ENCODE measurements around the gene LVRN.

Gene LVRN

DNA sequence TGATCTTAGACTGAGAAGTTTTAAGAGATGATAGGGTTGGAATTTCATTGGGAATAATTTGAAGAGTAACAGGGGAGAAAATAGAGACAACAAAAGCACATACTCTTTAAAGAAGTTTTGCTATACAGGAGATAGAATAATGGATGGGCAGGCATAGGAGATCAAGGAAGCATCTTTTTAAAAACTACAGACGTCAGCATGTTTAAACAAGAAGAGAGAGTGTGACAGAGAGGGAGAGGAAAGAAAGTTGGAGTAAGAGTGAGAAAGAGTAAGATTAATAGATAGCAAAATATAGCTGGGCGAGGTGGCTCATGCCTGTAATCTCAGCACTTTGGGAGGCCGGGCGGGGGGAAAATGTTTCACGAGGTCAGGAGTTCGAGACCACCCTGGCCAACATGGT is 5.3 kb upstream of the LVRN start:
- no peak for DNase-seq (ENCODE audit: low read depth)

DNA sequence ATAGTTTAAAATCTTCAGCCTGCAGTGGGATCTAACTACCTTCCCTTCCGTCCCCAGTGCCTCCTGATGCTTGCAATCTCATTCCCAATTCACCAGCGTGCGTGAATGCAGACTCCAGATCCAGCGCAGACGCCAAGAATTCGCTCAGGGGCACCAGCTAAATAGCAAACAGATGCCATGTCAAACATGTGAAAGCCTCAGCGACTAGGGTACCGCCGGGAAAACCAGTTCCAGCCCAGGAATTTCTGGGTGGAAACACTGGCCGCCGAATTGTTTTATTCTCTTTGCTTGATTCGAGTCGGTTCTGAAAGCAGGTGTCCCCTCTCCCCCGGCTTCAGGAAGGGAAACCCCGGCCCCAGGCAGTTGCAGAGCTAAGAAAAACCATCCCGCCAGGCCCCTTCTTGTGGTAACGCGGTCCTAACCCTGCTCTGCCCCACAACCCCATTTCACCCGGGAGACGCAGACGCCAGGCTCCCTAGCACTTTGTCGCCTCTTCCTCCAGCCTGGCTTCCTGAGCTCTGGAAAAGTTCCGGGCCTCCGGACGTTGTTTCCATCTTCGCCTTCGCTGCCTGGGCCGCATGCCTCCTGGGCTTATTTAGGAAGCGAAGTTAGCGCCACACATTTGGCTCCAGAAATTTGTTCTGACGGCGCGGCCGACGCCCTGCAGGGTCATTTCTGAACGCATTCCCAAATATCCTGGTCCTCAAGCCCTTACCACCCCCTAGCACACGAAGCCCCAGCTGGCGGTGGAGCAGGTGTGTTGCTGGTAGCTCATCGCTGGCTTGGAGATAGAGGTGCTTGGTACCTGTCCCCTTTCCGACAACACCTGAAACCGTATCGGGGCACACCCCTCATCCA is 665 bp upstream of the LVRN start:
- DNase-seq (ENCODE audit: low read depth): no peak

DNA sequence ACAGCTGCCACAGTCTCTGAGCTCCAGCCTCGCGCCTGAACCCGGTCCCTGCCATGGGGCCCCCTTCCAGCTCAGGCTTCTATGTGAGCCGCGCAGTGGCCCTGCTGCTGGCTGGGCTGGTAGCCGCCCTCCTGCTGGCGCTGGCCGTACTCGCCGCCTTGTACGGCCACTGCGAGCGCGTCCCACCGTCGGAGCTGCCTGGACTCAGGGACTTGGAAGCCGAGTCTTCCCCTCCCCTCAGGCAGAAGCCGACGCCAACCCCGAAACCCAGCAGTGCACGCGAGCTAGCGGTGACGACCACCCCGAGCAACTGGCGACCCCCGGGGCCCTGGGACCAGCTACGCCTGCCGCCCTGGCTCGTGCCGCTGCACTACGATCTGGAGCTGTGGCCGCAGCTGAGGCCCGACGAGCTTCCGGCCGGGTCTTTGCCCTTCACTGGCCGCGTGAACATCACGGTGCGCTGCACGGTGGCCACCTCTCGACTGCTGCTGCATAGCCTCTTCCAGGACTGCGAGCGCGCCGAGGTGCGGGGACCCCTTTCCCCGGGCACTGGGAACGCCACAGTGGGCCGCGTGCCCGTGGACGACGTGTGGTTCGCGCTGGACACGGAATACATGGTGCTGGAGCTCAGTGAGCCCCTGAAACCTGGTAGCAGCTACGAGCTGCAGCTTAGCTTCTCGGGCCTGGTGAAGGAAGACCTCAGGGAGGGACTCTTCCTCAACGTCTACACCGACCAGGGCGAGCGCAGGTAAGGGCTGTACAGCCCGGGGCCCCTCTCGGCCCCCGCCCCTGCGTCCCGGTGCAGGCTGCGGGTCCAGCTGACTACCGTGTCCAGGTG is 509 bp downstream of the LVRN start:
- DNase-seq (ENCODE audit: low read depth): no peak

DNA sequence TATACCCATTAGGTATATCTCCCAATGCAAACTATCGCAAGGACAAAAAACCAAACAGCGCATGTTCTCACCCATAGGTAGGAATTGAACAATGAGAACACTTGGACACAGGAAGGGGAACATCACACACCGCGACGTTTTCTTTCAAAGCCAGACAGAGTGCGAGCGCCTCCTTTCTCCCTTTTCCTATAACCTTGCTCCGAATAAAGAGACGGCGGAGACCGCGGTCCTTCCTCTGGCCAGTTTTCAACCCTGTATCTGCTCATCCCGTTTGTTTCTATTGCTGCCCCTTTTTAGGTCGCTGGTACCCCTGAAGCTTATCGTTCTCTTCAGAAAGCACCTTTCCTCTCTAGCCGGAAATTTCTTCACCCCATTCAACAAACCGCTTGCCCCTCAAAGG is 1.3 kb downstream of the LVRN start:
- no peak for DNase-seq (ENCODE audit: low read depth)

DNA sequence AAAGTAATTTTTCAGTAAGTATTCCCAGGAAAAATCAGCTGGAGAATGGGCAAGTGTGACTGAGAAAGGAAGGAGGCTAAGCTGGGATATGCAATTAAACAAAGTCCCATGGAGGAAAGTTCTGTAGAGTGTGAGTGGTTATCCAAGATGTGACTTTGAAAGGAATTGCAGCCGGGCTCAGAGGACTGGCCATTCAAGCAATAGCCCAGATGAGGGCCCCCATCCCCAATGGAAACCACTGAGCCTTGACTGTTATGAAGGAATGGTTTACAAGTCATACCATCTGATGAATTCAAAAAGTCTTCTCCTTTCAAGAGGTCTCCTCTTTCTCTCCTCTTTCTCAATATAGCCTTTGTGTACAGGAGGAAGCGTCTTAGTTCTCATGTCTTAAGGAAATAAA is 6.5 kb downstream of the LVRN start:
- DNase-seq (ENCODE audit: low read depth): no peak

DNA sequence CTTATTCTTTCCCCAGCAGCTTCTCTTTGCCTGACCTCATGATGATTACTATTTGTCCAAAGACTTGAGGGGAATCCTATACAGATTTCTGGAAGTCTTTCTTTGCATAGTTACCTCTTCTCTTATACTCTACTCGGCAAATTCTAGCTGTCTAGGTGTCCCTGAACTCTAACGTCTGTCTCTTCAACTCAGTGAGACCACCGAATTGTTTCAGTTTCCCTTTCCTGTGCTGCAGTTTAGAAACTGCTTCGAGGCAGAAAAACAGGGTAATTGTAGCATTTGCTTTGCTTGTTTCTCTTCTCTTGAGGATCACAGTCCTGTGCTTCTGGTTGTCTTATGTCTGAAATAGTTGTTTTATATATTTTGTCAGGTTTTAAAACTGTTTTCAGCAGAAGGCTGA is 14.8 kb downstream of the LVRN start:
- no peak for DNase-seq (ENCODE audit: low read depth)

DNA sequence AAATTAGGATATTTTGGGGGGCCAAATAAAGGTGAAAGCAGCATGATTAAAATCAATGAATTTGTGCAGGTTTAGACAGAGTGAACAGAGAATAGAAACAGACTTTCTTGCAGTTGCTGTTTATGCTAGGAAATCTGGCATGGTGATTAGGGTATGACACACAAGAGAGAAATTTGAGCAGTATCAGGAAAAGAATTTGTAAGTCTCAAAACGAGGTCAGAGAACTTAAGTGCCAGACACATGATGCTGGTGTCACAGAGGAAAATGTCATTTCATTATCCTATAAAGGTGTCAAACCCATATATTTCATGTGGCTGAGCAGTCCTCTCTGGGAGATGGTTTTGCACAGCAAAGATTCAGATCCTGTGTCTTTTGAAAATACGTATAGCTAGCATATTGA is 15.7 kb downstream of the LVRN start:
- DNase-seq (ENCODE audit: low read depth): no peak

DNA sequence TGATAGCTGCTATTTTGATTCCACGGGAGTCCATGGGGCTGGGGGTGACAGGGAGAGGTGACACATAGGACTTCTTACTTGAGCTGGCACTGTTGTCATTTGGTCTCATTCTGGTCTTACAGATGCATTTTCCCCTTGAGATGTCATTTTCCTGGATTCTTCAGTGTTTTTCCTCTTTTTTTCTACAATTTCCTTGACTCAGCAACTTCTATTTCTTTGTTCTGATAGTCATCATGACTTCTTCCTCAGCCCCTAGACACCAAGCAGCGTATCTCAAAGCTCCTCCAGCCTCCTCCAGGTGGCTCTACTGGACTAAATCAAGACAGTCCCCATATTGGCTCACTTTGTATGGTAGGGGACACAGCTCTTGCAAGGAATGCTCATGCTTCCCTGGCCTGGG is 16.5 kb downstream of the LVRN start:
- no peak for DNase-seq (ENCODE audit: low read depth)

DNA sequence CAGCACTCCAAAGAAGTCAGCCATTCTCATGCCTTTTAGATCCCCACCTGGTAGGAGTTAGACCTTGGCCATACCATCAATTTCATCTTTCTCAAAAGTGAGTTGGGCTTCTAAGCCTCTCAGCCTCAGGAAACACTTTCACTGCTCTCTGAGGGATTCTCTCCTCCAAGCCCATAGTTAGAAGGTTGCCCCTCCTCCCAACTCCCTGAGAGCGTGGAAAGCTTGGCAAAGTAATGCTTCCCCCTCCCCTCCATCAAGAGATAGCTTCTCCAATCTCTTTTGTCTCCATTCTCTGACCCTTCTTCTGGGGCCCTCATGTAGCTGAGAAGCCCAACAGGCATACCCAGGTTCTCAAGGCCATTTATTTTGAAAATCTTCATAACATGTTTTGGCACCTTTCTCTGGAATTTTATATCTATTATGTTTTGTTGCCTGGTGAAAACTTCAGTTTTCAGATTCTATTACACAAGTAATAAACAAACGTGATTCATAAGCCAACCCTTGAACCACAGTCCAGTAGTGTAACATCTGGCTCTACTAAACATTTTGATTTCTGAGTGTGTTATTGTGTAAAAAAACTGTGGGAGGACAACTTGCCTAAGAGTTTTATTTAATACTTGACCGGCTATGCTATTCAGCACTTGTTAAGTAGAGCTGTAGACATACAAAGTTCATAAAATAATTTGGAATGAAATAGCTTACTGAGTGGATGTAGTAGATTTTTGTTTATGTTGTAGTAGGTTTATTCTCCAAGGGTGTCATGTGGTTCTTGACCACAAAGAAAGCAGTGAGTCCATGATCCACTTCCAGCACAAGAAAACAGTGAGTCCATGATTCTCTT is 17.1 kb downstream of the LVRN start:
- DNase-seq (ENCODE audit: low read depth): no peak

DNA sequence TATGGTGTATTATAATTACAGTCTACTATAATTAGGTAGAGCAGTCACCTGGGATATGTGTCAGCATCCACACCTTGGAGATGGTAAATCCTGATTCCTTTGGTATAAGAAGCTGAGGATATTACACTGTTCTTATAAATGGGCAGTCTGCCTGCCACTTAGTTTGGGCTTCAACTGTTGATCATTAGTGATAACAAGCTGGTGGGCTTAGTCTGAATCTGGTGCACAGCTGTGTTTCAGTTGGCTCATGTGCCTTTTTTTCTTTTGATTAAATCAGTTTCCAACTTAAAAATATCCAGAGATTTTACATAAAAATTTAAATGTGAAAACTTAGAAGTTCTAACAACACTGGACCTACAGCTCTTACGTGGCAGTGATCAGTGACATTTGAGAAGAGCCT is 21.2 kb downstream of the LVRN start:
- DNase-seq (ENCODE audit: low read depth): no peak

DNA sequence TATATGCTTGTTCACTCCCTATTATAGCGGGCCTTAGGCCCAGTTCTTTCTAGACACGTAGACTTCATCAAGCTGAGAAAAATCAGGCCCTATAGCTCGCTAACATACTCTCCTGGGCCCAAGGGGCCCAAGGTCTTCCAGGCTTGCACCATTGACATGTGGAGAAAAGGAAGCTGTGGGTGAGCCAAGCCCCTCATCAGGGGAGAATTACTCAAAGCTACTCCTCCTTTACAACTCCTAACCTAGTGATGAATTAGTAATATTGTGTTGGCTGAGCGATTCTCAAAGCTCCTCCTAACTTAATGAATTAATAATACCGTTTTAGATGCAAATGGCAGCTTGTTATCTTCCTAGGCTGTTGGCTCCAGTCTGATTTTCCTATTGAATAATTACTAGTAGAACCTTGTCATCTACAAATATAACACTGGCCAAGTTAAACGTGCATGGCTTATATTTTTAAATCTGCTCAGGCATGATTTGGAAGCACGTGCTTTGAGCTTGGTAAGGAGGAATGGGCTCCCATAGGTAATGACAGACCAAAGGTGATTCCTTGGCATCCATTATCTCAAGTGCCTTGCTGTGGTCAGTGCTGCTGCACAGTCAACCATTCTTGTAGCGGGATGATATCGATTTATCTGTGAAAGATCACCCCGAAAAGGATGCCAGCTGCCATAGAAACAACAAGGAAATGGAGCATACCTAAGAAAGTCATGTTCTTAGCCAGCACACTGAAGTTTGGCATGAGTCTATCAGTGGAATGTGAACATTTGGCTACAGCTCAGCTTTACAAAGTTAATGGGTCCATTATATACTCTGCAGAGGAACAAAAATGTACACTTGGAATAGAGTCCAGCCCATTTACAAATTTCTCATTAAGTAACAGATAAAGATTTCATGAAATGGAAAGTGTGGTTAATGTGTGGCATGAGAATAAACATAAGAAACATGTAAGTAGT is 23.8 kb downstream of the LVRN start:
- no peak for DNase-seq (ENCODE audit: low read depth)

DNA sequence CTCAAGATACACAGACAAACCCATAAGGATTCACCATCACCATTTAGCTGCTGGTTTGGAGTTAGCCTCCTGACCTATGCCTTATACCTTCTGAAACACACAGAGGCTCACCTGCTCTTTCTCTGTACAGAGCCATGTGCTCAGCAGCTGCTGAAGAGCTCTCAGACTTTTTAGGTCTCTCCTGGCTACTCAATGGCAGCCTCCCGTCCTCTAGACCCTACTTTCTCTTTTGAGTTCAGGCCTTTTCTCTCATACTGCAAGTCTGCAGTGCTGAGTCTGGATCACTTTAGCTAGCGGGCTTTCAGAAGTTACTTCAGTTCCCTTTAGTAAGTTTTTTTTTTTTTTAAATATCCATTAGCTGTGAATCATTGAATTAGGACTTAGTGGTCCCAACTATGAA is 25.7 kb downstream of the LVRN start:
- DNase-seq (ENCODE audit: low read depth): no peak

DNA sequence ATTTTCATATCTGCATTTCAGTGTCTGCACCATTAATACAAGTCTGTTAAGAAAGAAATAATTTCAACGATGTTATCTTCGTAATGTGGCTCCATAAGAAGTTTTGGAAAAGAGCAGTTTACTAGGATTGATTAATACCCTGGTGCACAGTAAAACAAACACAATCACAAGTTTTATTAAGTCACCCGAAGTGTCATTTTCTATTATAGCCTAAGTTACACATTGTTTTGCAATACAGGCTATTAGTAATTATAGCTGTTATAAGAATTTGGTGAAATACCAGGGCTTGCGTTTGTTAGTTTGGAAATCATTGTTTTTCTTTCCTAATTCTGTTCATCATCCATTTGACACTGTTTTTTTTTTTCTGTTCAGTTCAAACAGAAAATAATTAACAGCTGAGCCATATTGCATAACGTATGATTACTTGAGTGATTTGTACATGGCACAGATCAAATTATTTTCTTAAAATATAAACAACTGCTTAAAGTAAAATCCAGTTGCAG is 30.6 kb downstream of the LVRN start:
- no peak for DNase-seq (ENCODE audit: low read depth)

DNA sequence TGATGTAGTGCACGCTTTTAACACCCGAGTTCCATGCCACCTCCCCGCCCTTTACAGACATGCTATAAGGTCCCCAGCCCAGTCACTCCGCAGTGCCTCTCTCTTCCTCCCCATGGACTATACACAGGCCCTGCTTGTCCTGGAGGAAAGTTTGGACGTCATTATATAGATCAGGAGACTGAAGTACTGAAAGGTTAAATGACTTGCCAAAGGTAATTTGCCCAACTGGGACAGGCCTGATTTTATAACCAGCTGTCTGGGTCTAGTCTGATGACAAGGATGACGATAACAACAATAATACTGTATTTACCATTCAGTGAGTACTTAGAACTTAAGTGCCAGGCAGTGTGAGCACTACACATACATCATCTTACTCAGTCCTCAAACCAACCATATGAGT is 33.1 kb downstream of the LVRN start:
- DNase-seq (ENCODE audit: low read depth): no peak

DNA sequence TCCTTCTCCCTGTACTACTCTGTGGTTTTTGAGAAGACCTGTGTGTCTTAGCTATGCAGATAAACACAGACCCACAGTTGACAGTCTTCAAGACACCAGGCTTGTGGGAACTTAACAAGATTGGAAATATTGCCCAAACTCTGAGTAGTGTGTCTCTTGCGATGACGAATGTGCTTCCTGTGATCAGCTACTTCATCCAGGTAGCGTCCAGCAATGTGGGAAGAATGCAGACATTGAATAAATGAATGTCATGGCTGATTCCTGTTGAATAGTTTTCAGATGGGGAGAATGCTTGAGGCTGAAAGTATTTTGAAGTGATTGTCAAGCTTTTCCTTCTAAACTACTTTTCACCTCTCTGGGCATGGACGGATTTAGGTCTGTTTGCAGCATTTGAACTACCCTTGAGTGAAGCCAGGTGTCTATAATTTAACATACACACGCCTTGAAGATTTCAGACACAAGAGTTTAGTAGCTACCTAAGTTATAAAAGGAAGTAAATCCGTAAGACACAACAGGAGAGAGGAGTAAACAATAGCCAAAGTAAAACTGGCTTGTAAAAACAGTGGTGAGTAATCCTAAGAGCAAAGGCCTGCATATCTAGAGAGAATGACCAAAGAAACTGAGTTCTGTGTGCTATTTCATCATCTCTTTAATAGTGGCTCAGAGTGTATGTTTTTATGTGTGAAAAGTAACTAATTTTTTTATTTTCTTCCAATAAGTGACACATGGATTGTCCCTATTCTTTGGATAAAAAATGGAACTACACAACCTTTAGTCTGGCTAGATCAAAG is 40.0 kb downstream of the LVRN start:
- no peak for DNase-seq (ENCODE audit: low read depth)

DNA sequence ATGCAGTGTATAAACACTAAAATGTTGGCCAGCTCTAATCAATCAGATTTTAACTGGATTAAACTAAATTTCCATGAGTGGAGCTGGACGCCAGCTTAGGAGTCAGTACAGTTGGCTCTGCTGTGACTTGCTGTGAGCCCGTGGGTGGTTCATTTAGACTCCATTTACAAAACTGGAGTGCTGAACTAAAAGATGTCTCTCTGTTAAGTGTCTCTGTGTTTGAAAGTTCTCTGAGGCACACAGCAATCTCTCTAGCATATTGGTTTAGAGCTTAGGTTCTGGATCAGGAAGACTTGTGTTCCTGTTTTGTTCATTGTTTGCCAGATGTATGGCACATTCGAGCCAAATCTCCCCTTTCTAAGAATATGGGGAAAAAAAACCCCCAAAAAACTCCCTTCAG is 42.0 kb downstream of the LVRN start:
- no peak for DNase-seq (ENCODE audit: low read depth)

DNA sequence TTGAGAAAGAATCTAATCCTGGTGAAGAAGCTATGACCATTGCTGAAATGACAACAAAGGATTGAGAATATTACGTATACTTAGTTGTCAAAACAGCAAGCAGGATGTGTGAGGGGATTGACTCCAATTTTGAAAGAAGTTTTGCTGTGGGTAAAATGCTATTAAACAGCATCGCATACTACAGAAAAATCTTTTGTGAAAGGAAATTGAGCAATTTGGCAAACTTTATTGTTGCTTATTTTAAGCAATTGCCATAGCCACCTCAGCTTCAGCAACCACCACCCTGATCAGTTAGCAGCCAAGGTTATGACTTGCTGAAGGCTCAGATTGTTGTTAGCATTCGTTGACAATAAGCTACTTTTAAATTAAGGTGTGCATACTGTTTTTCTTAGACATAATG is 47.5 kb downstream of the LVRN start:
- DNase-seq (ENCODE audit: low read depth): no peak

DNA sequence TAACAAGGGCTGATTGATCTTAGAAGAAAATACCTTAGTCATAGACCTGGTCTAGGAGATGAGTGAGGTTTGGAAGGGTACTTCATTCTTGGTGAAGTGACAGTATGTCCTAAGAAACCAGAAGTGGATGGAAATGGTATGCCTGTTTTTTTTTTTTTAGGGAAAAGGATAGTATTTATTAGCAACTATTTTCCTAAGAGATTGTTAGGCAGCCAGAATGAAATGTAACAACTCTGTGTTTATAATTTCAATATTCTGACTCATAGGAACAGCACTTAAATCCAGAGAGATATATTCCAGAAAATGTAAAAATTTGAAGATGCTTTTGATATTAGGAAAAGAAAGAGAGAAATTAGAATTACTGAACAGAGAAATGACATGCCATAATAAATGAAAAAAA is 48.8 kb downstream of the LVRN start:
- no peak for DNase-seq (ENCODE audit: low read depth)

DNA sequence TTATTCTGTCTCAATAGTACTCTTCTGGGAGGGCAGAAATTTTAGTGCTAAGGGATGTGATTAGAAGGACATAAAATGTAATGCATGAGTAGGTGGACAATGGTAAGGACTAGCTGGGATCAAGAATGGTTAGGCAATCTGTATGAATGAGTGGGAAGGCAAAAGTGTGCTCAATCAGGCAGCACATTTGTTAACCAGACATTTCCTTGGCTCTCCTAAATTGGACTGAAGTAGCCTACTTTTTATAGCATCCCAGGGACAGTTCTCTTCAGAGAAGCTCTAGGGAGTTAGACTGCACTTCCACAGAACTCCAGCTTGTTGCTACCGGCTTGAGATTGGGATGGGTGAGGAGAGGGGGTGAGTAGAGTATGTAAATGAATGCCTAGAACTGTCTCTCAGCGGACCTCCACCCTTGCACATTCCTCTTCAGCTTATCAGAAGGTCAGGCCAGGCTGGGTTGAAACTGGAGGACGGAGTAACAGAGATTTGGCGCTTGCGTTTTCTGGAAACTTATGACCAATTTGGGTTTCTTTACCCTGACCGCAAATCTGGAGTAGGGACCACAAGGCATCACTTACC is 51.0 kb downstream of the LVRN start:
- no peak for DNase-seq (ENCODE audit: low read depth)

DNA sequence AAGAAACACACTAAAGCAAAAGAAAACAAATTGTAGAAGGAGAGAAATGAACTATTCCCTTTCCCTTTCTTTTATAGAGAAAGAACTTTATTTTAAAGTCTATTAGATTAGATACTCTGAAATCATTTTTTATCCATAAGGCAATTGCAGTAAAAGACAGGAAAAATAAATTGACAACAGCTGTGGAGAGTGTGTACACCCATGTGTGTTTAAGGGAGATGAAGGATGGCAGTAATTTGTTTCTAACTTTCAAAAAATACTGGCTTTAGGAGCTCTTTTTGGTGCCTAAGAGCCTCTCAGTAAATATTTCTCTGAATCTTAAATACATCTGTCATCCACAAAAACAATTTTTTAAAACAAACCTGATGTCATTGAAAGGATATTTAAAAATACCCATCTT is 51.7 kb downstream of the LVRN start:
- DNase-seq (ENCODE audit: low read depth): no peak
